HG03460 (cell line): ENCODE data around the gene MAN2A2.

Experiments
- ATAC-seq: cut with Tn5 transposase; IDR thresholded peaks from one replicate; pipeline ENCODE4 v1.9.1; 2021; ENCODE audit not compliant: unreplicated experiment

Gene MAN2A2

DNA sequence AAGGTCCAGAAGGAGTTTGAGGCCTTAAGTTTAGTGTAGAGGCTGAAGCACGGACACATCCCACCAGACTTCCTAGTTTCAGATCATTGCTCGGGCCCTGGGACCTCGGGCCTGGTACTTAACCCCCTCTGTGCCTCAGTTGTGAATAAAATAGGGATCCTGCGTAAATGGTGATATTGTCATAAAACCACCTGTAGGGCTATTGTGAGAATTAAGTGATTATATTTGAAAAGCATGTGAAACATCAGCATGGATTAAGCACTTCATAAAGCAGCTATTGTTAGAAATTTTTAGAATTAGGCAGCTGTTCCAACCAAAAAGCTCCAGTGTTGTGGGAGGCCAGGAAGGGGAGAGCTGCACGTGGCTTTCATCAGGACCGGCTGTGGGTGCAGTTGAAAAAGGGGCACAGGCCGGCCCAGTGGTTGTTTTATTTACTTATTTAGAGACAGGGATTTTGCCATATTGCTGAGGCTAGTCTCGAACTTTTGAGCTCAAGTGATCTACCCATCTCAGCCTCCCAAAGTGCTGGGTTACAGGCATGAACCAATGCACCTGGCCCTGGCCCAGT, 56.0 kb downstream of the MAN2A2 start:
- no peak for ATAC-seq

DNA sequence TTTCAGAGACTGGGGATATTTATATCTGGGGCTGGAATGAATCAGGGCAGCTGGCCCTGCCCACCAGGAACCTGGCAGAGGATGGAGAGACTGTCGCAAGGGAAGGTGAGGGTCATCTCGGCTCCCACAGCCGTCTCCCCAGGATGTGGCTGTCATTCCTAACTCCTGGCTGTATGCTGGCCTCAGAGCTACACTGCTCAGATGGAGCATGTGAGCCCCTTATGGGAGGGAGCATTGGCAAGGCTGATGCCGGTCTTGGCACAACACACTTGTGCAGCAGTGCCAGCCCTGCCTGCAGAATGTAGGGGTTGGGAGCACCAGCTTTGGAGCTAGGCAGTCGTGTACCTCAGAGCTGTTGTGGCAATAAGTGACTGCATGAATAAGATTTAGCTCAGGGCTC, 56.8 kb downstream of the MAN2A2 start:
- no peak for ATAC-seq

- no peak for ATAC-seq
Observed at GRCh38 chr15:90960298-90961091, 57.4 kb downstream of the MAN2A2 start.

DNA sequence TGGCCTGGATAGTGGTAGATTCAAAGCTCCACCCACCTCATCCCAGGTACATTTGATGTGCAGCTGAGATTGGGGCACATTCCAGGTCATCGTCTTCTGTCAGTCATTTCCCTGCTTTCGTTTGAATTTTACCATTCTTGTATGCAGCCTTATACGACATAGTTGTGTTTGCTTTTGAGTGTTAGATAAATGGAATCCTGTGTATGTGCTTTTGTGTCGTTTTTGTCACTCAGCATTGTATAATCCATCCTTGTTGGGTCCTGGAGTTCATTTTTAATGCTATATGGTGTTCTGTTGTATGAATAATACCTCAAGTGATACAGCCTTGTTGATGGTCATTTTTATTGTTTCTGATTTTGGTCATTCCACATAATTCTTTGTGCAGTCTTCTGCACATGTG, 58.9 kb downstream of the MAN2A2 start:
- no peak for ATAC-seq

- no peak for ATAC-seq
Observed at GRCh38 chr15:90966262-90966661, 63.2 kb downstream of the MAN2A2 start.

DNA sequence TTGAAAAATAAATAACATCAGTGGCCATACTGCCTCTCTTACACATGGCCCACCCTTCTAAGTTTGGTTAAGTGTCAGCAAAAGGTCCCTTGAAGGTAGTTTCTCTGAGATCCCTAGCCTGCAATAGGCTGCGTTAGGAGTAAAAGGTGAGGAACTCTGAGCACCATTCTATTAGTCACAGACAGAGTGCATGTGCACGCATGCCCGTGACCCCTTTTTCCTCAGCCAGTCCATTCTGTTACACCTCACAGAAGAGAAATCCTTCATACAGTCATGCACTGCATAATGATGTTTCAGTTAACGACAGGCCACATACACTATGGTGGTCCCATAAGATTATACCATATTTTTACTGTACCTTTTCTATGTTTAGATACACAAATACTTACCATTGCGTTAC, 64.1 kb downstream of the MAN2A2 start:
- no peak for ATAC-seq

- no peak for ATAC-seq
Observed at GRCh38 chr15:90968434-90968833, 65.3 kb downstream of the MAN2A2 start.

GRCh38 chr15:90970274-90970673, 67.2 kb downstream of the MAN2A2 start:
- no peak for ATAC-seq

DNA sequence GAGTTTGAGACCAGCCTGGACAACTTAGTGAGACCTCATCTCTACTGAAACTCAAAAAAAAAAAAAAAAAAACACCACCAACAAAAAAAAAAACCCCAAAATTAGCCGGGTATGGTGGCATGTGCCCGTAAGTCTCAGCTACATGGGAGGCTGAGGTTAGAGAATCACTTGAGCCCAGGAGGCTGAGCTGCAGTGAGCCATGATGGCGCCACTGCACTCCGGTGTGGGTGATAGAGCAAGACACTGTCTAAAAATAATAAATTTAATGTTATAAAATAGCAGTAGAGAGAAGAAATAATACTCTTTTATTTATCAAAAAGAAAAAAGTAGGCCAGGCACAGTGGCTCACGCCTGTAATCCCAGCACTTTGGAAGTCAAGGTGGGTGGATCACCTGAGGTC, 69.0 kb downstream of the MAN2A2 start:
- ATAC-seq: no peak
